Stomach (tissue), 4 donors: ENCODE data around the gene LRRC75B.
"Not testable (repeated sequence)": the region's sequence is repeated elsewhere in the genome, so short reads cannot be mapped to it uniquely, and the experiment has no call there.

ENCODE experiments used
- EP300 ChIP-seq: sonication (generic); formaldehyde crosslinking; IDR thresholded peaks from one replicate; pipeline ENCODE4 v1.6.1; 2017; ENCODE audit warnings: antibody characterized with exemption
- POLR2A ChIP-seq, 4 donors: fragments of 450-650 bp; IDR thresholded peaks; one replicate each; pipeline ENCODE4 v1.6.1; 2016; ENCODE audit warnings: antibody characterized with exemption in 4 of 4, control low read depth in 2 of 4, mild to moderate bottlenecking in 1 of 4, moderate library complexity in 1 of 4
- POLR2AphosphoS5 ChIP-seq, 3 donors: sonication (generic); formaldehyde crosslinking; IDR thresholded peaks; one replicate each; pipeline ENCODE4 v1.6.1; 2016; ENCODE audit warnings: antibody characterized with exemption in 3 of 3
- TF ChIP-seq, protein P1 (sequence below), 7 experiments: fragments of 450-650 bp in 4 of 7; fragments of 200-600 bp in 3 of 7; sonication (generic) in 3 of 7; IDR thresholded peaks; one replicate each; pipeline ENCODE4 v1.5.1; 2016 to 2019; ENCODE audit warnings: antibody characterized with exemption in 7 of 7, control low read depth in 2 of 7, mild to moderate bottlenecking in 1 of 7

DNA sequence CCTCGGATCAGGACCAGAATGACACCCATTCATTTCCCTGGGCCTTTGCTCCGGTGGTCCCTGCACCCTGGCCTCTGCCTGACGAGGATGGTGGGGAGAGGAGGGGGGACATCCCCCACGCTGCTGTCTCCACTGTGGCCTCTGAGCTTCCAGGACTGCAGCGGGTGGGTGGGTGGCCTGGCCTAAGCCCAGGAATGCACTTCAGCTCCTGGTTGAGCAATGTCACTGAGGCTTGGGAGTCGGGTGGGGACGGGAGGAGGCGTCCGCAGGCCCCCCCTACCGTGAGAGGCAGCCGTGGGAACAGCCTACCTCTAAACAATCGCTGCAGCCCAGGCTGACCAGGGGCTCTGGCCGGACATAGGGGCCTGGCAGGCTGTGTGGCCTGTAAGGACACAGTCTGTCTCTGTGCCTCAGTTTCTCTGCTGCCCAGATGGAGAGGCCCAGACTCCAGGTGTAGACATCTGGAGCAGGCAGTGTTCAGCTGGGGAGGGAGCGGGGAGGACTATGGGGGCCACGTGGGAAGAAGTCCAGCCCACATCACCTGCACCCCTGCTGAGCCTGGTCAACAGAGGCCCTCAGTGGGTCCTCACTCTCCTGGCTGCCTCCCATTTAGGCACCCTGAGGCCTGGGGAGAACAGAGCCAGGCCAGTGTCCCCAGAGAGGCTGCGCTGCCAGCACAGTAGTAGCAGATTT lies 38.7 kb upstream of the LRRC75B start:
- TF ChIP-seq POLR2AphosphoS5 (IDR thresholded peaks at IDR 0.05); POLR2A (IDR thresholded peaks at IDR 0.05); EP300: not testable (repeated sequence)
- TF ChIP-seq, protein P1, sequence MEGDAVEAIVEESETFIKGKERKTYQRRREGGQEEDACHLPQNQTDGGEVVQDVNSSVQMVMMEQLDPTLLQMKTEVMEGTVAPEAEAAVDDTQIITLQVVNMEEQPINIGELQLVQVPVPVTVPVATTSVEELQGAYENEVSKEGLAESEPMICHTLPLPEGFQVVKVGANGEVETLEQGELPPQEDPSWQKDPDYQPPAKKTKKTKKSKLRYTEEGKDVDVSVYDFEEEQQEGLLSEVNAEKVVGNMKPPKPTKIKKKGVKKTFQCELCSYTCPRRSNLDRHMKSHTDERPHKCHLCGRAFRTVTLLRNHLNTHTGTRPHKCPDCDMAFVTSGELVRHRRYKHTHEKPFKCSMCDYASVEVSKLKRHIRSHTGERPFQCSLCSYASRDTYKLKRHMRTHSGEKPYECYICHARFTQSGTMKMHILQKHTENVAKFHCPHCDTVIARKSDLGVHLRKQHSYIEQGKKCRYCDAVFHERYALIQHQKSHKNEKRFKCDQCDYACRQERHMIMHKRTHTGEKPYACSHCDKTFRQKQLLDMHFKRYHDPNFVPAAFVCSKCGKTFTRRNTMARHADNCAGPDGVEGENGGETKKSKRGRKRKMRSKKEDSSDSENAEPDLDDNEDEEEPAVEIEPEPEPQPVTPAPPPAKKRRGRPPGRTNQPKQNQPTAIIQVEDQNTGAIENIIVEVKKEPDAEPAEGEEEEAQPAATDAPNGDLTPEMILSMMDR (IDR thresholded peaks at IDR 0.05) = not testable (repeated sequence)
